ENCODE measurements around the gene ALDH3B2.
"Not testable (repeated sequence)": the region's sequence is repeated elsewhere in the genome, so short reads cannot be mapped to it uniquely, and the experiment has no call there.

ALDH3B2 gene

DNA sequence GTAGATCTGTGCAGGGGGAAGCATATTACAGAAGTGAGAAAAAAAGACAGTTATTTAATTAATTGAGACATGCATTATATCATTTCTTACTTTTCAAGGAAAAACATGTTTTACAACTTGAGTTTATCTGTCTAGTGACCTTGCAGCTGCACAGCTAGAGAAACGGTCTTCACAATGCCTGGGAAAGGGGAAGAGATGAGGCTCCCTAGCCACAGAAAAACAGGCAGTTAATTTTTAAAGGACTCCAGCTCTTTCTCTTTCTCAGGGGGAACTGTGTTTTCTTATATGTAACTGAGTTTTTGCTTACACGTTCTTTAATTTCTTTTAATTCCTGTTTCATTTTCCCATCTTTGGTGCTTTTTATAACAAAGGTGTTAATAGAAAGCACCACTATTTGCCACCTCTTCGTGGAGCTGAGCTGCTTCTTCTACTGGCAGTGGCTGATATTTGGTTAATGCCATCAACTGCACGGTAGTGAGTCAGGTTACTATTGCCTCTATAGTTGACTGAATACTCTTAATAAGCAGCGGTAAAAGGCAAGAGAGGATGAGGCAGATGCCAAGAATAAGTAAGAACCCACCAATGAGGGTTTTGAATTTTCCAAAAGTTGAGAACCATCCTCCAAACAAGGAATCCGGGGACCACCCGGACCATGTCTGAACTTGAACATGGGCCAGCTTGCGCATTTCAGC, 11.4 kb upstream of the ALDH3B2 start:
- DNase-seq (ENCODE audit: low read depth in 1 of 2, low spot score in 1 of 2): not testable (repeated sequence)

DNA sequence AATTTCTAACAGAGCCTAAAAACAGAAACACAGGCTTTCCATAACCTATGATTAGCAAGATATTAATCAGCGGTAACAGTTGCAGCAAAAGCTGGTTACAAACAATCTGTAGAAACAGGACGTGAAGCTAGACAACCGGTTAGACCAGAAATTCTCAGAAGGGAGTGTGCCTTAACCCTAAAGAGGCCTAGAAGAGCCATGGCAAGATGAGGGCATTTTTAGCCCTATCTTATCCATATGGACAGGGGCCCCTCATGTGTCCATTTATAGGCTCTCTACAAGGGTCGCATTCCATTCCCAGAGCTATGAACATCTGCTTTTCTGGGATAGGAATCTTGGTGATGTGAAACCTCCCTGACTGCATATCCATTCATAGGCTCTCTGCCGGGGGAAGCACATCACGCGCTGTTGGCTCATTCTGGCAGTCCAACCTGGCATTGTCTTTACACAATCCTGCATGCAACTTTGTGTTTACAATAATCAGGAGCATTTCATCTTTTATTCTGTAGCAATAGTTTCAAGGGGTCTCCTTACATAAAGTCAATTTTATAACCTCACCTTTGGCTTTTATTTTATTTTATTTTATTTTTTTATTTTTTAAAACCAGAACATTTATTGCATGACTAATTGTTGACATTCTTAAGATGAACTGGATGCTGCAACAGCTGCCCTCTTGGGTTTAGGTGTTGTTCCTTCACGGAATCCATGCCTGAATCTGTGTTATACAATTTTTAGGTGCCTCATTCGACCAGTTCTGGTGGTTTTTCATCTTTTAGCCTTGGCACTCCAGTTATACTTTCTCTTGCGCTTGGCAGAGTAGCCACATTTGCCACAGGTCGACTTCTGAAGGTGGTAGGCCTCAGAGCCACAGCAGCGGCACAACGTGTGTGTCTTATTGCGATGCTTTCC, 8.0 kb upstream of the ALDH3B2 start:
- DNase-seq (ENCODE audit: low read depth in 1 of 2, low spot score in 1 of 2): not testable (repeated sequence)

DNA sequence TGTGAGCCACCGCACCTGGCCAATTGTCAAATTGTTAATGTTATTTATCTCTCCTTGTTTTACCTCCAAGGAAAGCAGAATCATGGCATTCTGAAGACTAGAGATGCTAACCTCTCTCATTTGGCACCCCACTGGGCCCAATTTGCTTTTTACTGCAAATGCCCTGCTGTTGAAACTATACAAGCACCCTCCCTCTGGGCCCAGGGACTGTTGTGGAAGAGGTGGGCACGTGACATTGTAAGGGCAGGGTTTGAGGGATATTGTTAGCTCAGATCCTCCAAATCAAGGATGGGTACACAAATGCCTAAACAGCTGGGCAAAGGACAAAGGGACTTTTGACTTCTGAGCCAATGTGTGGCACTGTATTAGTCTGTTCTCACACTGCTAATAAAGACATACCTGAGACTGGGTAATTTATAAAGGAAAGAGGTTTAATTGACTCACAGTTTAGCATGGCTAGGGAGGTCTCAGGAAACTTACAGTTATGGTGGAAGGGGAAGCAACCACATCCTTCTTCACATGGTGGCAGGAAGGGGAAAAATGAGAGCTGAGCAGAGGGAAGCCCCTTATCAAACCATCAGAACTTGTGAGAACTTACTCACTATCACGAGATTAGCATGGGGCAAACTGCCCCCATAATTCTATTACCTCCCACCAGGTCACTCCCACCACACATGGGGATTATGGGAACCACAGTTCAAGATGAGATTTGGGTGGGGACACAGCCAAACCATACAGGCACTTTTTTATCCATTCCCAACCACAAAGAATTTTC, 6.5 kb upstream of the ALDH3B2 start:
- DNase-seq (ENCODE audit: low read depth in 1 of 2, low spot score in 1 of 2): no peak

DNA sequence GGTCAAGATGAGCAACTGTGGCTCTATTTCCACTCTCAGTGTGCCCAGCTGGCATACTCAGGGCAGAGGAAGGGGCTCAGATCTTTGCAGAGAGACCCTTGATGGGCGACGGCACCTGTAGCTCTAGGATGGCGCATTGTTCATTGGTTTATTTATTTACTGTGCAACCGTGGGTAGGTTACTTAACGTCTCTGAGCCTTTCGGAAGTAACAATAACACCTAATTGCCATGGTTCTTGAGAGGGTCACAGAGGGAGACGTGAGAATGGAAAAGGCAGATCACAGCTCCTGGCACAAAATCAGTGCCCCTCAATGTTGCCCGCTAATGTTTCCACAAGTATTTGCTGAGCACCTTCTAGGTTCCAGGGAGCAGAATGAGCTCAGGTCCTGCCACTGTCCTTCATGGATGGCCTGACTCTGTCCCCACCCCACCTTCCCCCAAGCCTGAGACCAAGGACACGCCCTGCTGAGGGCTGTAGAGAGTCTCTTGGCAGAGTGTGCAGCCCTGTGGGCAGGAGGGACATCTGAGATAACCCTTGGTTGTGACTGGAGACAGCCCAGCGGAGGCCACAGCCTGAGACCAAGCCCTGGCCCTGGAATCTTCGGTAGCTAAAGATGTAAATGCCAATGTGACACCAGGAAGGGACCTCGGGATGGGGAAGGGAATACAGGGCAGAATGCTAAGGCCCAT, 780 bp upstream of the ALDH3B2 start:
- DNase-seq (ENCODE audit: low read depth in 1 of 2, low spot score in 1 of 2): no peak

GRCh38 chr11:67673902-67674301, 521 bp downstream of the ALDH3B2 start:
- DNase-seq (ENCODE audit: low read depth in 1 of 2, low spot score in 1 of 2): no peak

- DNase-seq (ENCODE audit: low read depth in 1 of 2, low spot score in 1 of 2): no peak
These were observed 1.1 kb downstream of the ALDH3B2 start for GRCh38 chr11:67673358-67673757.

GRCh38 chr11:67671211-67671520, 3.3 kb downstream of the ALDH3B2 start:
- DNase-seq (ENCODE audit: low read depth in 1 of 2, low spot score in 1 of 2): no peak

DNA sequence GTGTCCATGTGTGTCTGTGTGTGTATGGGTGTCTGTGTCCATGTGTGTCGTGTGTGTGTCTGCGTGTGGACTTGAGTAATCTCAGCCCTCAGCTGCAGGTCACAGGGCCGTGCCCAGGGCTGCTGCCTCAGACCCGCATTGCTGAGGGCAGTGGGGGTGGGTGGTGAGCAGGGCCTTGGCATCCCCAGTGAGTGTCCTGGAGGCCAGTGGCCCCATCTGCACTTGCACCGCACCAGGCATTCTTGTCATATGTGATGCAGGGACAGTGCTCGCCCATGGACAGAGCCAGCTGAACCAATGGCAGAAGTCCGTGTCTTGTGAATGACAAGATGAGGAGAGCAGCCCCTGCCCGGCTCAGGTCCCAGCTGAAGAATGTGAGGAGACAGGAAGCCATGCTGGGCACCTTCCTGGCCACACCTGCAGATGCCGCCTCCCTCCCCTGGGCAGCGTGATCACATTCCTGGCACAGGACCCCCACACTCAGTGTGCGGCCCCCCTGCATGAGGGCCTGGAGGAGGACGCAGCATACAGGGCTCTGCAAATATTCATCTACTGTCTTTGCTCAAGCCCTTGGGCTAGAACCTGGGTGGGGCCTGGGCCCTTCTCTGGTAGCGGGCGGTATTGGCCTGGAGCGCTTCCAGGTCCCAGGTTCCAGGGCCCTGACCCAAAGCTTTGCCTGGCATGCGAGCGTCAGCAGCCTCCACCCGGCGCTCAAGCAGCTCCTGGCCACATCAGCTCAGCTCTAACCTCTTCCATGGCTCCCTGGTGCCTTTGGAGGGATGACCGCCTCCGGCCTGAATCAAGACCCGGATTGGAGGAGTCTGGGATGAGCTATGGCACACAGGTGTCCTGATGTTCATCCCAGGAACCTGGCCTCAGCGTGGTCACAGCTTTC, 3.9 kb downstream of the ALDH3B2 start:
- no peak for DNase-seq (ENCODE audit: low read depth in 1 of 2, low spot score in 1 of 2)

DNA sequence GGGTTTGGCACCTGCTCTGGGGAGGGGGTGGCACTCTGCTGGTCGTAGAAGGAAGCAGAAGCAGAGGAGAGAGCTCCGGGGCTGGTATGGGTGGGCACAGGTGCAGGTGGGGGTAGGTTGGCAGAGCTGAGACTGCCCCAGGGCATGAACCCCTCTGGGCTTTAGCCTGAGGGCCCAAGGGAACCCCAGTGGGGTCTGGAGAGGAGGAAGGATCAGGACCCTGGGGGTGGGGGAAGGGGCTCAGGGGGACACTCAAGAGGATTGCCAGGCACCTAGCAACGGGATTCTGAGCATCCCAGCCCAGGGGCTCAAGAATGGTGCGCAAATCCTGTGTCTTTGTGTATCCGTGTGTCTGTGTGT, 6.3 kb downstream of the ALDH3B2 start:
- no peak for DNase-seq (ENCODE audit: low read depth in 1 of 2, low spot score in 1 of 2)

DNA sequence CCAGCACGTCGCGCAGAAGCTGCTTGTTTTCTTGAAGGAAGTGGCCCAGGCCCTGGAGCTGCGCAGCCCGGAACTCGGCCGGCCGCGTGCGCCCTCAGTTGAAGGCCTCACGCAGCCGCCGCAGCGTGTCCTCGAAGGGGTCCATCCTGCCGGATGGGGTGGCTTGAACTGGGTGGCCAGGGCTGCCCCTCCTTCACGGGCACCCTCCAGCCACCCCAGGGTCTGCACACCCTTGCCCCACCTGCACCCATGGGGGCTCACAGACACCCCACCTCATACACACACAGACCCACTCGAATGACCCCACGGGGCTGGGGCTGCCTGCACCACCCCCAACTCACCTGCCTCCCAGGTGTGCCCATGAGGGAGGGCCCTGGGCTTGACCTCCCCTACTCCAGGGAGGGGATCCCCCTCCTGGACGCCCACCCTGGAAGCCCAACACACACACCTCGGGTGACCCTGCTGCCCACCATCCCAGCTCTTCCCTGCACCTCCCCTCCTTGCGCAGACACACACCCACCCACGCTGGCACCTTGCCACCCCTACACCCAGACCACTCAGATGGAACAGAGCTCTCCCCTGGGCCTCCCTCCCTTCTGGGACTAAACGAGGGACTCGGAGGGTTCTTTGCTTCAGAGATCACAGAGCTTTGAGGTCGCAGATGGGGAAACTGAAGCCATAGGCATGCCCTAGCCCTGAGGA, 6.8 kb downstream of the ALDH3B2 start:
- DNase-seq (ENCODE audit: low read depth in 1 of 2, low spot score in 1 of 2): no peak

GRCh38 chr11:67666676-67667489, 7.5 kb downstream of the ALDH3B2 start:
- no peak for DNase-seq (ENCODE audit: low read depth in 1 of 2, low spot score in 1 of 2)

DNA sequence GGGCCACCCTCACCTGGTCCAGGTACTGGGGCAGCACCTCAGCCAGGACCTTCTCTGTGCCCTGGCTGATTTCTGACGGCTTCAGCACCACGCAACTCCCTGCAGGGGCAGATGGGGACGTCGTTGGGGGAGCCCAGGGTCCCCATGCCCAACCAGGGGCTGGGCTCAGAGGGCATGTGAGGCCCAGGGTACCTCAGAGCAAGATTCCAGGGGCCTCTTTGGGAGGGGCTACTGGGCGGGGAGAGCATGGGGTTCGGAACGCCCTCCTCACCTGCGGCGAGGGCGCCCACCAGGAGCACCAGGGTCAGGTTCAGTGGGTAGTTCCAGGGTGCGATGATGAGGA, 8.1 kb downstream of the ALDH3B2 start:
- DNase-seq (ENCODE audit: low read depth in 1 of 2, low spot score in 1 of 2): no peak

DNA sequence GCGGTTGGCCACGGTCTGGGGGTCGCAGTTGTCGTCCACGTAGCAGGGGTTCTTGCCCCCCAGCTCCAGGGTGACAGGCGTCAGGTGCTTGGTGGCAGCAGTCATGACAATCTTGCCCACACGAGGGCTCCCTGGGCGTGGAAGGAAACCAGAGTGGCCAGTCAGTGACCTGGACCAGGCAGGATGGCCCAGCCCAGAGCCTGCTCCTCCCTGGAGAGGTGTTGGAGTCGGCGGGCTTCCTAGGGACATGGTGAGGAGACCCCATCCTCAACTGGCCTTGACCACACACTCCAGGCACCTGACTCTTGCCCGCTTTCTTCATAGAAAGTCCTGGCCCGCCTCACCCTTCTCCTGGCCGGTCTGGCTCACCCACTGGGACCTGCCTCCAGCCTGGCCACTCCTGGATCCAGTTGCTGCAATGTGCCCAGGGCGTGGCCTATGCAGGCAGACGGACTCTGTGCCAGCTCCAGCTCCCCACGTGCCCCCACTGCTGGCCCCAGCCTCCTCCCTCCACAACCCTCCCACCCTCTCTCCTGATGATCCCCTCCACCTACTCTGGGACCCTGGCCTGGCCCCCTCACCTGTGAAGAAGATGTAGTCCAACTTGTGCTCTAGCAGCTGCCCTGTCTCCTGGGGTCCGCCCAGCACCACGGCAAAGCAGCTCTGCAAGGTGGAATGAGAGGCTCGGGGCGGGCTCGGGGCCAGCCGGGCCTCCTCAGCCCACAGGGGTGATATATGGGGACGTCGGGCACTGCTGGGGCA, 8.7 kb downstream of the ALDH3B2 start:
- no peak for DNase-seq (ENCODE audit: low read depth in 1 of 2, low spot score in 1 of 2)

DNA sequence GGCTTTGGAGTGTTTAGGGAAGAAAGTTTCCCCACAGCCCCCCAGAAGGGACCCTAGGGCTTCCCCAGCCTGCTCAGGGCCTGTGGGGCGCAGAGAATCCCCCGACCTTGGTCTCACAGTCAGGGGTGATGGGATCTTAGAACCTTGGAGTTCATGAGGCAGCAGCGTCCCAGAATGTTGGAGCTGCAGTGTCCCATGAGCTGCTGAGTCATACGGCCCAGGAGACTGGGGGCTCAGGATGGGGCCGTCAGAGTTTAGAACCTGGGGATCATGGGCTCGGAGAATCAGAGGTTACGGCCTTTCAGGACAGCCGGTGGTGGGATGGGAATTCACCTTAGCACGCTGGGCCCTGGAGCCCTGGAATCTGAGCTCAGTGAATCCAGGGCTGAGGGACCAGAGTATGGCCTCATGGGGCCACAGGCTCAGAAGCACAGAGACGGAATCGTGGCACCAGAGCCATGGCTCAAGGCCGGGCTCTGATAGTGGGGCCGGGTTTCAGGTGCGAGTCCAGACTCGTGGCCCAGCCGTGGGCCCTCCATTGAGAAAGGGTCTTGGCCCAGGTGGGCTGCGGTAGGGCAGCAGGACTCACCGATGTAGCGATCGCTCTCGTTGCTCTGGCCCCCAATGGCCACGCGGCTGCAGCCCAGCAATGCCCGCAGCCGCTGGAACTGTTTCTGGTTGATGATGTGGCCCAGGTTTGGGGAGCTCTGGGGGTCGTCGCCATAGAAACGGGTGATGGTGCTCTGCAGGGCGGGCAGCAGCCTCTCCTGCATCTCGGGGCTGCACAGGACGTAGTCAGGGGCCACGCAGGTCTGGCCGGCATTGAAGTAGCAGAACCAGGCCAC, 9.5 kb downstream of the ALDH3B2 start:
- no peak for DNase-seq (ENCODE audit: low read depth in 1 of 2, low spot score in 1 of 2)

- no peak for DNase-seq (ENCODE audit: low read depth in 1 of 2, low spot score in 1 of 2)
These were observed 10.2 kb downstream of the ALDH3B2 start for GRCh38 chr11:67664213-67664585.

- DNase-seq (ENCODE audit: low read depth in 1 of 2, low spot score in 1 of 2): no peak
These were observed 10.8 kb downstream of the ALDH3B2 start for GRCh38 chr11:67663532-67664212.
